Peyer's patch (tissue), 4 donors: Measurements from ENCODE around the gene TMEM175. TPM values are rescaled to one million over a fixed set of nuclear protein-coding genes. Genes with fewer than 3 reads are reported as not detected.

ENCODE experiments used
- DNase-seq, 3 donors: peaks; one replicate each; pipeline ENCODE4 v3.0.0-alpha.2; 2017 to 2019
- H3K27ac ChIP-seq, 4 donors: fragments of 200-600 bp; sonication (generic); one replicate each; pipeline ENCODE4 v1.5.1; 2016 to 2019
- H3K27me3 ChIP-seq, 2 donors: fragments of 200-600 bp; sonication (generic); one replicate each; pipeline ENCODE4 v1.5.1; 2019
- H3K36me3 ChIP-seq, 3 donors: fragments of 200-600 bp; sonication (generic); one replicate each; pipeline ENCODE4 v1.5.1; 2016 to 2019
- H3K4me1 ChIP-seq, 4 donors: fragments of 200-600 bp; sonication (generic); one replicate each; pipeline ENCODE4 v1.5.1; 2016 to 2019
- H3K4me3 ChIP-seq, 4 donors: fragments of 200-600 bp; sonication (generic); 1 replicate in 3 of 4; 2 replicates in 1 of 4; pipeline ENCODE4 v1.5.1; 2016 to 2019; ENCODE audit warnings: mild to moderate bottlenecking in 1 of 4
- H3K9me3 ChIP-seq, 4 donors: fragments of 200-600 bp; sonication (generic); one replicate each; pipeline ENCODE4 v1.5.1; 2016 to 2019; ENCODE audit warnings: mild to moderate bottlenecking in 1 of 4
- POLR2A ChIP-seq, 2 donors: fragments of 450-650 bp; IDR thresholded peaks; one replicate each; pipeline ENCODE4 v1.5.1; 2017; ENCODE audit warnings: antibody characterized with exemption in 2 of 2, mild to moderate bottlenecking in 2 of 2, moderate library complexity in 2 of 2
- total RNA-seq, 4 donors: library from RNA; depleted of rRNA; stranded (reverse); fragments of >200 nt; gene quantifications; one replicate each; pipeline ENCODE4 v1.1.0, GENCODE V29; 2016
- TF ChIP-seq, protein P1 (sequence below), 6 experiments: fragments of 450-650 bp in 4 of 6; fragments of 200-600 bp in 2 of 6; sonication (generic) in 1 of 6; IDR thresholded peaks; one replicate each; pipeline ENCODE4 v1.5.1; 2017 to 2019; ENCODE audit warnings: antibody characterized with exemption in 6 of 6, mild to moderate bottlenecking in 3 of 6, moderate library complexity in 1 of 6

Gene TMEM175
- total RNA-seq, 4 donors from 2014 or later, result 46.1 to 111 (median 56.6) TPM

DNA sequence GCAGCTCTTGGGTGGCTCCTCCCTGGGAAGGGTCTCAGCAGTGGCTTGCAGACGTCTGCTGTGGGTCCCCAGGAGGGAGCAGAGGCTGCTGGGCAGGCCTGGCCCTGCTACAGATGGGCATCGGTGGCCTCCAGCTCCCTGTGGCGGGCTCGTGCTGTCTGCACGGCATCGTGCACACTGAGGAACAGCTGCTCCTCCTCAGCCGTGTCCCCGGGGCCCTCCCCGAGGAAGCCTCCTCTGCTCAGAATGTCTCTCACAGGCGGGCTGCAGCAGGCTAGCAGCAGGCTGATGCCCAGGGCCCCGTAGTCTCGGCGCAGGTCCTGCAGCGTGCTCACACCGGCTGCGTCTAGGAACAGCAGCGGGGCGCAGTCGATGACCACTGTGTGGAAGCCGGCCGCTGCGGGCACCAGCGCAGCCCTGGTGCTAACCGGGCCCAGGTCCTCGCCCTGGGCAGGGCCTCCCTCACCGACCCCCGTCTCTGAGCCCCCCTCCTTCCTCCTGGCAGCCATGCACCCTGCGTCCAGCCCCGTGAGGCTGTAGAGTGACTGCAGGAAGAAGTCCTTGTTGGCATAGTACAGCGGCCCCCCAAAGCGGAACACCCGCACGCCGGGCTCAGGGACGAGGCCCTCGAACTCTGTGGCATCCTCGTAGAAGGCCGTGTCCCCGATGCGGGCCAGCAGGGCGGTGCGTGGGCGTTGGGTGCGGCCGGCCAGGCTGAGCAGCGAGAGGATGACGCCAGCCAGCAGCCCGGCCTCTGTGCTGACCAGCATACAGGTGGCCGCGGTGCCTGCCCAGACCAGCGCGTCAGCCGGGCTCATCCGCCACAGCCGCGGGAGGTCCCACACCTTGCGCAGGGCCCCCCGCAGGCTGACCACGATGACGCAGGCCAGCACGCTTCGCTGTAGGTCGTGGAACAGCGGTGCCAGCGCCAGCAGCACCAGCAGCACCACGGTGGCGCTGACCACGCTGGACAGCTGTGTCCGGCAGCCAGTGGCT lies 56.8 kb downstream of the TMEM175 start:
- TF ChIP-seq POLR2A (IDR thresholded peaks at IDR 0.05), result no peak
- TF ChIP-seq, protein P1, sequence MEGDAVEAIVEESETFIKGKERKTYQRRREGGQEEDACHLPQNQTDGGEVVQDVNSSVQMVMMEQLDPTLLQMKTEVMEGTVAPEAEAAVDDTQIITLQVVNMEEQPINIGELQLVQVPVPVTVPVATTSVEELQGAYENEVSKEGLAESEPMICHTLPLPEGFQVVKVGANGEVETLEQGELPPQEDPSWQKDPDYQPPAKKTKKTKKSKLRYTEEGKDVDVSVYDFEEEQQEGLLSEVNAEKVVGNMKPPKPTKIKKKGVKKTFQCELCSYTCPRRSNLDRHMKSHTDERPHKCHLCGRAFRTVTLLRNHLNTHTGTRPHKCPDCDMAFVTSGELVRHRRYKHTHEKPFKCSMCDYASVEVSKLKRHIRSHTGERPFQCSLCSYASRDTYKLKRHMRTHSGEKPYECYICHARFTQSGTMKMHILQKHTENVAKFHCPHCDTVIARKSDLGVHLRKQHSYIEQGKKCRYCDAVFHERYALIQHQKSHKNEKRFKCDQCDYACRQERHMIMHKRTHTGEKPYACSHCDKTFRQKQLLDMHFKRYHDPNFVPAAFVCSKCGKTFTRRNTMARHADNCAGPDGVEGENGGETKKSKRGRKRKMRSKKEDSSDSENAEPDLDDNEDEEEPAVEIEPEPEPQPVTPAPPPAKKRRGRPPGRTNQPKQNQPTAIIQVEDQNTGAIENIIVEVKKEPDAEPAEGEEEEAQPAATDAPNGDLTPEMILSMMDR (IDR thresholded peaks at IDR 0.05), result no peak
- Histone ChIP-seq H3K4me3 (no peak overlapping the region), H3K4me1 (peaks cover 3 to 47% (median 16%) of the 10 kb centered on the region in 4 donors), H3K27me3 (no peaks in the 10 kb centered on the region), H3K27ac (no peak overlapping the region), H3K36me3 (peaks cover 0 to 23% (median 0%) of the 10 kb centered on the region in 3 donors), H3K9me3 (no peaks in the 10 kb centered on the region)
- no peak for DNase-seq

DNA sequence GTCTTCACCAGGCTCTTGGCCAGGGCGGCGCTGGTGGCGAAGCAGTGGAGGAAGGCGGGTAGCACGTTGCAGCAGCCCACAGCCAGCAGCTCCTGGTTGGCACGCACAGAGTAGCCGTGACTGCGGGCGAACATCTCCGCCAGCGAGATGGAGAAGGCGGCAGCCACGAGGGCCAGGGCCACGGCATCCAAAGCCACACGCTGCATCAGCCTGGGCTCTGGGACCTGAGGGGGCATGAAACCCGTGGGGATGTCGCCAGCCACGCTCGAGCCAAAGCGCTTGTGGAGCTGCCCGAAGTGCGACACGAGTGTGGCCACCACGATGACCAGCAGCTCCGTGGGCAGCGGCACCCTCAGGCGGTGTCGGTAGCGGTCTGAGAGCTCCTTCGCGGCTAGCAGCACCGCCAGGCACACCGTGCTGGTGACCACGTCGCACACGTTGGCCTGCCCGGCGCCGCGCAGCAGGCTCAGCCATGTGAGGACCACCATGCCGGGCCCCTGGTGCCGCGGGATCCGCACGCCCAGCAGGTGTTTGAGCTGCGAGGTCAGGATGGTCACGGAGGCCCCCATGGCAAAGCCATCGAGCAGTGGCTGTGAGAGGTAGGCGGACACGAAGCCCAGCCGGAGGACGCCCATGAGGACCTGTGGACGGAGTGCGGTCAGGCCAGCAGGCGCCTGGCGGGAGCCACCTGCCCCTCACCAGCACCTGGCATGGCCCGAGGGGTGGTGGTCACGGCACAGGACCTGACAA lies 57.6 kb downstream of the TMEM175 start:
- Histone ChIP-seq H3K36me3 (peaks cover 0 to 23% (median 0%) of the 10 kb centered on the region in 3 donors), H3K27me3 (no peaks in the 10 kb centered on the region), H3K9me3 (no peaks in the 10 kb centered on the region), H3K4me3 (no peak overlapping the region), H3K27ac (no peak overlapping the region), H3K4me1 (peaks cover 3 to 39% (median 16%) of the 10 kb centered on the region in 4 donors)
- DNase-seq, result no peak
- TF ChIP-seq POLR2A (IDR thresholded peaks at IDR 0.05), result no peak

DNA sequence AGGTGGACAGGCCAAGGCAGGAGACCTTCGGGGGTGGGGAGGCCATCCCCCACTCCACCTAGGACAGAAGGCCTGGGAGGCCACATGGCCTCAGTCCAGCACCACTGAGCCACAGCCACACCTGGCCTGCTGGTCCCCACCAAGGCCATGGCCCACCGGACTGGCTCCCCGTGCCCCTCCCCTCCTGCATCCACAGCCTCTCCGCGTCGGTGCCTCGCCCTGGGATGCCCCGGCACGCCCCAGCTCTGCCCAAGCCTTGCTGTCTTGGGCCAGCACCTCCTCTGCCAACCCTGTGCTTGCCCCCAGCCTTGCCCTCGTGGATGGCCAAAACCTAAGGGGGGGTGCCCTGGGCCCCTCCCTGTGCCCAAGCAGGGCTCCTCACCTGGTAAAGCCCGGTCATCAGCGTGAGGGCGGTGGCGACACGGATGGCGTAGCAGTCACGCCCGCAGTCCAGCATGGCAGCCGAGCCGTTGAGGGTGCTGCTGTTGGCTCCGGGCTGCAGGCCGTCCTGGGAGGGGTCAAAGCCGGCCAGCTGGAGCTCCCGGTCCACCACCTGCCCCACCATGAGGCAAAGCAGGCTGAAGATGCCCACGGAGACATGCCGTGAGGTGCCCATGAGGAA lies 58.6 kb downstream of the TMEM175 start:
- no peaks in the 10 kb centered on the region for H3K27me3 ChIP-seq
- no peaks in the 10 kb centered on the region for H3K9me3 ChIP-seq
- DNase-seq, result no peak
- TF ChIP-seq, protein P1 (IDR thresholded peaks at IDR 0.05), result no peak
- no peak for TF ChIP-seq POLR2A (IDR thresholded peaks at IDR 0.05)
- H3K4me1 ChIP-seq, result peaks cover 3 to 30% (median 12%) of the 10 kb centered on the region in 4 donors
- peaks cover 0 to 23% (median 0%) of the 10 kb centered on the region in 3 donors for H3K36me3 ChIP-seq
- no peak overlapping the region for H3K4me3 ChIP-seq
- H3K27ac ChIP-seq, result no peak overlapping the region

DNA sequence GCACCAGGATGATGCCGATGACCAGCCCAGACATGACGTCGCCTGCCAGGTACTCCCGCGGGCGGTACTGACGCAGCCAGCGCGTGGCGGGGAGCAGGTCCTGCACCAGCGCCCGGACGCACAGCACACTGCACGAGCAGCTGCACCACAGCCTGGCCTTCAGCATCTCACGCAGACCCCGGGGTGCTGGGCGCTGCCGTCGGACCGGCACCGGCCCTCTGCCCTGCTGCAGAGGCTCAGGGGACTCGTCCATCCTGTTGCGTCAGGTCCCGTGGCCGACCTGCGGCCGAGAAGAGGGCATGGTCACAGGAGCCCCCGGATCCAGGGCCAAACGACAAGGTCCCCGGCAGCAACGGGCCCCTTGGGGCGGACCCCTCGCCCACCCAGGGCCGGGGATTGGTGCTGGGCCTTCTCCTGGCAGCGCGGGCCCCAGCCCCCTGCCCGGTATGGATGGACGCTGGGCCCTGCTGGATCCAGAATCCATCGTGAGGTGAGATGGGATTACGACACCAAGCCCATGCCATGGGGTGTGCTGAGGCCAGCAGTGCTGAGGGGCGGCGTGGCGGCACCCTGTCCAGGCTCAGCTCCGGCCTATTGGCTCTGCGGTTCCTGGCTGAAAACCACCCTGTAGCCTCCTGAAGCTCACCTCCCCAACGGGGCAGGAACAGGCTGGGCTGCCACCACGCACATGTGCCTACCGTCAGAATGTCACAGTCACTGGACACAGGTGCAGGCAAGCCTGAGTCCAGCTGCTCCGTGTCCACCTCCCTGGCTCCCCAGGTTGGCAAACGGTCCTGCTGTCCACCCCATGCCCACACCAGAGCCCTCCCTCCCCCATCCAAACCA lies 59.4 kb downstream of the TMEM175 start:
- H3K4me3 ChIP-seq, result peak overlapping the region in 2 of 4 donors; percentile 49 to 55
- no peaks in the 10 kb centered on the region for H3K9me3 ChIP-seq
- H3K27me3 ChIP-seq, result peaks cover 0 to 2% of the 10 kb centered on the region in 2 donors
- H3K27ac ChIP-seq, result peak overlapping the region; percentile 42 to 99 (median 90)
- DNase-seq, result no peak
- peaks cover 3 to 27% (median 7%) of the 10 kb centered on the region in 4 donors for H3K4me1 ChIP-seq
- TF ChIP-seq POLR2A (IDR thresholded peaks at IDR 0.05), result no peak
- TF ChIP-seq, protein P1 (IDR thresholded peaks at IDR 0.05), result no peak
- H3K36me3 ChIP-seq, result peaks cover 0 to 23% (median 0%) of the 10 kb centered on the region in 3 donors

DNA sequence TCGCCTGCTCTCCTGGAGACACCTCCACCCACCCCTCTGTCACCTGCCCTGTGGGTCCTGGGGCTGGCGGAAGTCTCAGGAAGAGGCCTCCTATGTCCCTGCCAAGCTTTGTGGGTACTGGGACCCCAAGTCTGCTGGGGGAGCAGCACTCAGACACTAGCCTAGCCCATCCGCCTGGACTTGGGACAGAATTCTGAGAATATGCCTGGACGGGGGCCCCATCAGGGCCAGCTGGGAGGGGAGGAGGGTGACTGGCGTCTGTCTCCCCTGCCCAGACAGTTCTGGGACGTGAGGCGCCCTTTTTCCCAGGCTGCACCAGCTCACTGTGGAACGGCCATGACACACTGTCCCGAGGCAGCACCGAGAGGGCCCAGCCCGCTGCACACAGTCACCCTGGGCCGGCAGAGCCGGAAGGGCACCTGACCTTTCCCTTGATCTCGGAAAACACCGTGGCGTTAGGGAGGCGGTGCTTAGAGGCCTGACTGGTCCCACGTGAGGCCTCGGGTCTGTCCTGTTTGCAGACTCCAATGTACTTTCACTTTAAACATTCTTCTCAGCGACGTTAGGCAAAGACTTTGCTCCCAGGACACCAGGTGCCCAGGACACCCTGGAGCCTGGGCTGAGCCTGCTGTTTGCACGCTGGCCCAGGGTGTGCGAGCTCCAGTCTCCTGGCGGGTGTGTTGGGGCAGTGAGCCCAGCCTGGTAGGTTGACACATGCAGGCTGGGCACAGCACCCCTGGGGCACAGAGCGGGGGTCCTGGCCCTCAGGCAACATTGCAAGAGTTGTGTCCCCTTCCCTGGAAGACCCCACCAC lies 60.2 kb downstream of the TMEM175 start:
- Histone ChIP-seq H3K9me3 (no peaks in the 10 kb centered on the region), H3K27ac (peak overlapping the region; percentile 42 to 99 (median 90)), H3K36me3 (peaks cover 0 to 23% (median 0%) of the 10 kb centered on the region in 3 donors), H3K4me3 (peak overlapping the region in 3 of 4 donors; percentile 15 to 55 (median 49)), H3K4me1 (peaks cover 2 to 33% (median 7%) of the 10 kb centered on the region in 4 donors), H3K27me3 (peaks cover 0 to 10% of the 10 kb centered on the region in 2 donors)
- peak; percentile 75 to 83 for TF ChIP-seq POLR2A (IDR thresholded peaks at IDR 0.05)
- TF ChIP-seq, protein P1 (IDR thresholded peaks at IDR 0.05), result peak in 2 of 6 experiments; percentile 21 to 23
- DNase-seq, result peak; percentile 35 to 92 (median 92)
